ENCODE data around the gene CCDC97.

DNA sequence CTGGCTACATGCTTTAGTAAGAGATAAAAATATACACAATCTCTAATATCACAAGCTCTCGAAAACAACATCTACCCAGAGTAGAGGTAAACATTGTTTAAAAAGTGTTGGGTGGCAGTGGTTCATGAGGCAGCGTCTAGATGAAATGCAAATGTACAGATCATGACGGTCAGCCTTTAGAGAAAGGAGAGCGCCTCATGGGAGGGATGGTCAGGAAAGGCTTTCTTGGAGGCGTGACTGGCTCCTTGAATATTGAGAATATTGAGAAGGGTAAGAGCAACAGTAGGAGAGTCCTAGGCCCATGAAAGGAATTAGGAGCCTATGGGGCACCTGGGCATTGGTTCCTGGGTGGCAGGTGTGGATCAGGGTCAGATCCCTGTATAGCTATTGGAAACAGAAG is 35.2 kb upstream of the CCDC97 start:
- TF ChIP-seq, protein P1, sequence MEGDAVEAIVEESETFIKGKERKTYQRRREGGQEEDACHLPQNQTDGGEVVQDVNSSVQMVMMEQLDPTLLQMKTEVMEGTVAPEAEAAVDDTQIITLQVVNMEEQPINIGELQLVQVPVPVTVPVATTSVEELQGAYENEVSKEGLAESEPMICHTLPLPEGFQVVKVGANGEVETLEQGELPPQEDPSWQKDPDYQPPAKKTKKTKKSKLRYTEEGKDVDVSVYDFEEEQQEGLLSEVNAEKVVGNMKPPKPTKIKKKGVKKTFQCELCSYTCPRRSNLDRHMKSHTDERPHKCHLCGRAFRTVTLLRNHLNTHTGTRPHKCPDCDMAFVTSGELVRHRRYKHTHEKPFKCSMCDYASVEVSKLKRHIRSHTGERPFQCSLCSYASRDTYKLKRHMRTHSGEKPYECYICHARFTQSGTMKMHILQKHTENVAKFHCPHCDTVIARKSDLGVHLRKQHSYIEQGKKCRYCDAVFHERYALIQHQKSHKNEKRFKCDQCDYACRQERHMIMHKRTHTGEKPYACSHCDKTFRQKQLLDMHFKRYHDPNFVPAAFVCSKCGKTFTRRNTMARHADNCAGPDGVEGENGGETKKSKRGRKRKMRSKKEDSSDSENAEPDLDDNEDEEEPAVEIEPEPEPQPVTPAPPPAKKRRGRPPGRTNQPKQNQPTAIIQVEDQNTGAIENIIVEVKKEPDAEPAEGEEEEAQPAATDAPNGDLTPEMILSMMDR (conservative IDR thresholded peaks at IDR 0.05) = no peak
- TF ChIP-seq EZH2 (IDR thresholded peaks at IDR 0.05; ENCODE audit: low read depth) = no peak
